ENCODE results near the gene COPB2.
A peak's percentile ranks its signal among the peaks of the same experiment; 100 is the strongest.

The COPB2 gene

DNA sequence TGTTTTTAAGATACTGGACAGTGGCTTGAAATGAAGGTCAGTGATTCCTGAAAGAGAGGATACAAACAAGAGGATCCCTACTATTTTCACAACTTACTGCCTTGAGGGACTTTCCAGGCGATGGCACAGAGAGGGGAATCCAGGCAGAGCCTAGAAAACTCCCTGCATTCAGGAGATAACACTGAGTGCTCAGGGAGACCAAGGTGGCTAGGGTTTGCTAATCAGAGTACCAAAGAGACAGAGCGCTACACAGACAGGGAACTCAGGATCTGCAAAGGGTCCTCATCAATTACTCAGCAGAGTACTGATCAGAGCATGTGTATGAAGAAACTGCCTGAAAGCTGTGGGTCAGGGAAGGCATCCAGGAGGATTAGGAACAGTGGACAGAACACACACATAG, 57.4 kb downstream of the COPB2 start:
- in situ Hi-C loops (cut with HindIII; ENCODE audit: low sequenced_read_pairs) = no loop called here

DNA sequence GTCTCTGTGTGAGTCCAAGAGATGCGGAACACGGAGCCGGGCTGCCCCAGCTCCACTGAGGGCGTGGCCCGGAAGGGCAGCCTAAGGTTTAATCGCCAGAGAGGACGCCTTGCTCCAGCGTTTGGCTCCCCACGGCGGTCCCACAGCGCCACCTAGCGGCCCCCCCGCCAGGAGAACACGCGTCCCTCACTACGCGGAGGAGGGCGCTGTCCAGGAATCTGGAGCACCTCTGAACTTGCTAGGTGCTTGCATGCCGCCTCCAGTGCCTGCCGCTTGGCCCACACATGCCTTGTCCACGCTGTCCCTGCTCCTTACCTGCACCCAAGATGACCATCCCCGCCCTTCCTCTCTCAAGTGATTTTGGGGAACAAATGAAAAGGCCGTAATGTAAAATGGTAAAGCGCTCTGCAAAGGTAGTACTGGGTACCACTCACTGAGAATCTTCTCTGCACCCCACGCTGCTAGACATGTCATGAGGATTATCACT, 60.0 kb downstream of the COPB2 start:
- H3K4me3 ChIP-seq (ENCODE audit: low read depth, low read length) = no peak overlapping the region
- DNase-seq (ENCODE audit: low read depth) = peak; percentile 36
- in situ Hi-C loops (cut with HindIII; ENCODE audit: low sequenced_read_pairs) = no loop called here
- TF ChIP-seq, protein P1, sequence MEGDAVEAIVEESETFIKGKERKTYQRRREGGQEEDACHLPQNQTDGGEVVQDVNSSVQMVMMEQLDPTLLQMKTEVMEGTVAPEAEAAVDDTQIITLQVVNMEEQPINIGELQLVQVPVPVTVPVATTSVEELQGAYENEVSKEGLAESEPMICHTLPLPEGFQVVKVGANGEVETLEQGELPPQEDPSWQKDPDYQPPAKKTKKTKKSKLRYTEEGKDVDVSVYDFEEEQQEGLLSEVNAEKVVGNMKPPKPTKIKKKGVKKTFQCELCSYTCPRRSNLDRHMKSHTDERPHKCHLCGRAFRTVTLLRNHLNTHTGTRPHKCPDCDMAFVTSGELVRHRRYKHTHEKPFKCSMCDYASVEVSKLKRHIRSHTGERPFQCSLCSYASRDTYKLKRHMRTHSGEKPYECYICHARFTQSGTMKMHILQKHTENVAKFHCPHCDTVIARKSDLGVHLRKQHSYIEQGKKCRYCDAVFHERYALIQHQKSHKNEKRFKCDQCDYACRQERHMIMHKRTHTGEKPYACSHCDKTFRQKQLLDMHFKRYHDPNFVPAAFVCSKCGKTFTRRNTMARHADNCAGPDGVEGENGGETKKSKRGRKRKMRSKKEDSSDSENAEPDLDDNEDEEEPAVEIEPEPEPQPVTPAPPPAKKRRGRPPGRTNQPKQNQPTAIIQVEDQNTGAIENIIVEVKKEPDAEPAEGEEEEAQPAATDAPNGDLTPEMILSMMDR (IDR thresholded peaks at IDR 0.05; ENCODE audit: low read depth, low read length, missing control alignments) = peak; percentile 99

More for the DNA sequence above, 57.4 kb downstream of the COPB2 start:
- no peak overlapping the region for H3K4me3 ChIP-seq (ENCODE audit: low read depth, low read length)
- TF ChIP-seq, protein P1 (IDR thresholded peaks at IDR 0.05; ENCODE audit: low read depth, low read length, missing control alignments) = no peak
- DNase-seq (ENCODE audit: low read depth) = no peak

DNA sequence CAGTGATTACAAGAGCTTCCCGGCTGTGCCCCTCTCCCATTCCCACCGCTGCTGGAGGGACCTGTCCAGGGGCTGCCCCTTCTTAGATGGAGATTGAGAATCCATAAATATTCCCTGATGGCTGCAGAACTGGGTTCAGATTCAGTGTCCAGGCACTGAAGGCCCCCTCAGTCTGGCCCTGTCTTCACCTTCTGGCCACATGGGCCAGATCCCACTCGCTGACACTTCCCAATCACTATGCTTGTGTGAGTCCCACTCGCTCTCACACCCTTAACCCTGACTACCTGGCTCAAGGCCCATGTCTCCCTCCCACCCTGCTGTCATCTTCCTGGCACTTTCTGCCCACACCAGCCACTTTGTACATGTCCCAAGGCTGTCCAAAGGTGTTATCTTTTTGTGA, 61.1 kb downstream of the COPB2 start:
- in situ Hi-C loops (cut with HindIII; ENCODE audit: low sequenced_read_pairs) = no loop called here
- TF ChIP-seq, protein P1 (IDR thresholded peaks at IDR 0.05; ENCODE audit: low read depth, low read length, missing control alignments) = no peak
- no peak overlapping the region for H3K4me3 ChIP-seq (ENCODE audit: low read depth, low read length)
- DNase-seq (ENCODE audit: low read depth) = no peak

DNA sequence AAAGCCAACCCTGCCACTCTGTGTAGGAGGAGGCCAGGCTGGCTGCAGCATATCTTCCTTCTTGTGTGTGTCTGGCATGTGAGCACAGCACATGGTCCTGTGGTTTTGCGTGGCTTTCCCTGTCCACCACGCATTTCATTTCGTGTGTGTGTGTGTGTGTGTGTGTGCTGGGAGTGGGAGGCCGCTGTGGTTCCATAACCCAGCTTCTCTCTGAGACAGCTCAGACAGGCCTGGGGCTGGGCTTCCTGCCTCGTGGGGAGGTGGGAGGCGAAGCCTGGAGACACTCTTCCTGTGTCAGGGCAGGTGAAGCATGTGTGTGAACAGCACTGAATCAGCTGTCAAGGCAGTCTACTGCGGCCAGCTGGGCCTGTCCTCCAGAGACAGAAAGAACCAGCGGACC, 61.6 kb downstream of the COPB2 start:
- in situ Hi-C loops (cut with HindIII; ENCODE audit: low sequenced_read_pairs) = no loop called here
- no peak for DNase-seq (ENCODE audit: low read depth)
- TF ChIP-seq, protein P1 (IDR thresholded peaks at IDR 0.05; ENCODE audit: low read depth, low read length, missing control alignments) = no peak
- H3K4me3 ChIP-seq (ENCODE audit: low read depth, low read length) = no peak overlapping the region

DNA sequence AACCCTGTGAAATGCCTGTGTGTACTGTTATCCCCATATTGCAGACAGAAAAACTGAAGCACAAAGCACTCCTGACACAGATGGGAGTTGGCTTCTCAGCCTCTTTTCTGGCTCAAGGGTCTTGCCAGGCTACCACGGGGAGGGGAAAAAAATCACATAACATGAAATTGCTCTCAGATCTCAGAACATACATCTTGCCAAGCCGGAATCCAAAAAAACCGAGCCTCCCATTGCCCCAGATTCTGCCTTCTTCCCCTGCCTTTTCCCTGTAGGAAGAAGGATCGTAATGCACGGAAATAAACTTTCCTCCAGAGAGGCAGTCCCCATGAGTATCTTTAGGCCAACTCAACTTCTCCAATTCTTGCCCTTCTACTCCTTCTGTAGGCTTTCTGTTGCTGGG, 62.2 kb downstream of the COPB2 start:
- in situ Hi-C loops (cut with HindIII; ENCODE audit: low sequenced_read_pairs) = no loop called here
- H3K4me3 ChIP-seq (ENCODE audit: low read depth, low read length) = no peak overlapping the region
- TF ChIP-seq, protein P1 (IDR thresholded peaks at IDR 0.05; ENCODE audit: low read depth, low read length, missing control alignments) = no peak
- DNase-seq (ENCODE audit: low read depth) = no peak

DNA sequence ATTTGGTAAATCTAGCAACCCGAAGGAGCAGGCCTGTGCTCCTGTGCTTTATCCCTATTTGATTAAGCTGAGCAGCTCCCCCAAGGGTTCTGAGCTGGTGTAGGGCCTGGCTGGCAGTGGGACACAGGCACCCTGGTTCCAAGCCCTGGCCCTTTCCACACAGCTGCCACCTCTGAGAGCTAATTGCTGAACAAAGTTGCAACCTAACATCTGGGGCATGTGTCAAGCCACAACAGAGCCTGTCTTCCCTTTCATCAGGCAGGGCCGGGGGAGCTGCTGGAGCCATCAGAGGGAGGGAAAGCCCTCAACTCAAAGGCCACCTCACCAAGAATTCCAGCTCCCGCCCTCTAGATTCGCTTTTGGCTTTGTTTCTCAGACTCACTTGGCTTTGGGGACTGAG, 62.7 kb downstream of the COPB2 start:
- in situ Hi-C loops (cut with HindIII; ENCODE audit: low sequenced_read_pairs) = no loop called here
- no peak overlapping the region for H3K4me3 ChIP-seq (ENCODE audit: low read depth, low read length)
- TF ChIP-seq, protein P1 (IDR thresholded peaks at IDR 0.05; ENCODE audit: low read depth, low read length, missing control alignments) = no peak
- DNase-seq (ENCODE audit: low read depth) = no peak

DNA sequence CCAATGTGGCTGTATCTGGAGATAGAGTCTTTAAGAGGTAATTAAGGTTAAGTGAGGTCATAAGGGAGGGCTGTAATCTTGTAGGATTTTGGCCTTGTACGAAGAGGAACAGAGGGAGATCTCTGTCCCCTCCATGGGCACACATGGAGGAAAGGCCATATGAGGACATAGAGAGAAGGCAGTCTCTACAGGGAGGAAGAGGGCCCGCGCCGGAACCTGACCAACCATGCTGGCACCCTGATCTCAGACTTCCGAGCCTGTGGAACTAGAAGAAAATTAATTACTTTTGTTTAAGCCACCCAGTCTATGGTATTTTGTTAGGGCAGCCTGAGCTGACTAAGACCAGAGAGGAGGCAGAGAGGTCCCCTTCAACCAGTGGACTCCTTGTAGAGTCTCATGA, 63.3 kb downstream of the COPB2 start:
- TF ChIP-seq, protein P1 (IDR thresholded peaks at IDR 0.05; ENCODE audit: low read depth, low read length, missing control alignments) = no peak
- in situ Hi-C loops (cut with HindIII; ENCODE audit: low sequenced_read_pairs) = no loop called here
- no peak overlapping the region for H3K4me3 ChIP-seq (ENCODE audit: low read depth, low read length)
- no peak for DNase-seq (ENCODE audit: low read depth)

Measured in astrocyte of the cerebellum (primary cell).